HepG2 (cell line): ENCODE results near the gene YEATS4. TPM values are rescaled to one million over a fixed set of nuclear protein-coding genes. Genes with fewer than 3 reads are reported as not detected.

Source experiments
- ATAC-seq: fragments of 200-7000 bp; cut with Tn5 transposase; 3 replicates; pipeline ENCODE4 v1.9.1; 2020; ENCODE audit warnings: mild to moderate bottlenecking, moderate library complexity
- BruUV-seq: library from RNA; stranded (reverse); fragments of 400-500 nt; replicated peaks from 2 replicates; lab custom pipeline; 2021; lab: Mats Ljungman, UMichigan
- CTCF ChIA-PET: fragments of 300-600 bp; formaldehyde crosslinking; extraction: SDS; loops from one replicate; lab custom pipeline; 2021; ENCODE audit warnings: low total read pairs, inconsistent platforms, low intra/inter-chr PET ratio; lab: Yijun Ruan, JAX
- POLR2A ChIA-PET: fragments of 350-600 bp; sonication (Branson Sonifier 250); formaldehyde crosslinking; loops from one replicate; lab custom pipeline; 2020; ENCODE audit warnings: antibody characterized with exemption, inconsistent platforms; lab: Yijun Ruan, JAX
- DNase-seq: peaks from one replicate; pipeline ENCODE4 v3.0.0-alpha.2; 2015; ENCODE audit warnings: low spot score
- FAIRE-seq: peaks from 3 replicates; lab custom pipeline; 2011; peaks lifted over from hg19 to GRCh38; lab: Jason Lieb, UNC
- H2AFZ ChIP-seq: one replicate; pipeline ENCODE4 v1.6.1; 2011; ENCODE audit warnings: low read length, inconsistent platforms
- H3K27ac ChIP-seq: fragments of 300-600 bp; 3 replicates; pipeline ENCODE4 v1.8.0; 2011; ENCODE audit warnings: mixed run types, mild to moderate bottlenecking, mixed read lengths, low read length, inconsistent platforms; ENCODE audit not compliant: insufficient read depth; ENCODE audit errors: extremely low read length
- H3K27me3 ChIP-seq, 2 experiments: fragments of 200-600 bp in 1 of 2; 2 replicates in 1 of 2; 3 replicates in 1 of 2; pipeline versions ENCODE4 v1.6.0 to v1.8.0; 2011; ENCODE audit warnings: low read length in 2 of 2, mild to moderate bottlenecking in 2 of 2, moderate library complexity in 2 of 2, inconsistent platforms in 1 of 2; ENCODE audit not compliant: insufficient read depth in 2 of 2, control insufficient read depth in 1 of 2
- H3K36me3 ChIP-seq, 2 experiments: fragments of 200-600 bp in 1 of 2; replicated peaks in 1 of 2; 2 replicates in 1 of 2; 3 replicates in 1 of 2; pipeline versions ENCODE4 v1.5.1 to v1.8.0; 2011; ENCODE audit warnings: low read length in 2 of 2, inconsistent platforms in 1 of 2; ENCODE audit not compliant: insufficient read depth in 2 of 2, control insufficient read depth in 1 of 2
- H3K4me1 ChIP-seq: 2 replicates; pipeline ENCODE4 v1.5.1; 2012; ENCODE audit warnings: low read length, inconsistent platforms; ENCODE audit not compliant: insufficient read depth
- H3K4me2 ChIP-seq: 2 replicates; pipeline ENCODE4 v1.6.0; 2011; ENCODE audit warnings: low read depth, low read length, inconsistent platforms
- H3K4me3 ChIP-seq, 3 experiments: fragments of 200-600 bp in 1 of 3; sonication (generic), shearing (Covaris generic) in 1 of 3; replicated peaks in 1 of 3; 2 replicates each; pipeline ENCODE4 v1.5.1; 2011 to 2016; ENCODE audit warnings: low read length in 3 of 3, inconsistent platforms in 2 of 3, low read depth in 2 of 3, mild to moderate bottlenecking in 2 of 3, control low read depth in 1 of 3, mixed read lengths in 1 of 3; ENCODE audit not compliant: insufficient read depth in 1 of 3
- H3K79me2 ChIP-seq: one replicate; pipeline ENCODE4 v1.6.1; 2011; ENCODE audit warnings: low read length, inconsistent platforms; ENCODE audit not compliant: insufficient read depth
- H3K9ac ChIP-seq: 2 replicates; pipeline ENCODE4 v1.6.0; 2011; ENCODE audit warnings: mild to moderate bottlenecking, low read depth, low read length, inconsistent platforms; ENCODE audit not compliant: insufficient read depth
- H3K9me3 ChIP-seq: 2 replicates; pipeline ENCODE4 v1.5.1; 2012; ENCODE audit warnings: mild to moderate bottlenecking, low read length
- H4K20me1 ChIP-seq: 2 replicates; pipeline ENCODE4 v1.6.0; 2011; ENCODE audit warnings: inconsistent platforms, mild to moderate bottlenecking, low read length, moderate library complexity; ENCODE audit not compliant: insufficient read depth
- ADNP ChIP-seq: sonication (generic); formaldehyde crosslinking; IDR thresholded peaks from 2 replicates; pipeline ENCODE4 v1.4.0; 2020; ENCODE audit warnings: missing genetic modification reagents
- CHCHD3 ChIP-seq: sonication (generic); formaldehyde crosslinking; IDR thresholded peaks from 2 replicates; pipeline ENCODE4 v1.8.0; 2022; ENCODE audit warnings: mild to moderate bottlenecking, missing genetic modification reagents, moderate library complexity
- EEA1 ChIP-seq: sonication (generic); formaldehyde crosslinking; IDR thresholded peaks from 2 replicates; pipeline ENCODE4 v1.5.1; 2020; ENCODE audit warnings: mild to moderate bottlenecking, missing genetic modification reagents, borderline replicate concordance
- ELF1 ChIP-seq: sonication (generic); formaldehyde crosslinking; IDR thresholded peaks from 2 replicates; pipeline ENCODE4 v1.4.0; 2020; ENCODE audit warnings: missing genetic modification reagents
- KLF6 ChIP-seq: IDR thresholded peaks from 2 replicates; pipeline ENCODE4 v1.8.0; 2016; ENCODE audit warnings: missing biosample characterization, missing genetic modification reagents
- KMT2A ChIP-seq: sonication (generic); formaldehyde crosslinking; IDR thresholded peaks from 2 replicates; pipeline ENCODE4 v1.4.0; 2020; ENCODE audit warnings: missing genetic modification reagents
- KMT2B ChIP-seq: IDR thresholded peaks from 2 replicates; pipeline ENCODE4 v1.6.1; 2016; ENCODE audit warnings: missing genetic modification reagents, missing compliant biosample characterization
- MAFG ChIP-seq: sonication (generic); formaldehyde crosslinking; IDR thresholded peaks from 2 replicates; pipeline ENCODE4 v1.5.1; 2020; ENCODE audit warnings: mild to moderate bottlenecking, missing genetic modification reagents
- RFX1 ChIP-seq: fragments of 450-650 bp; IDR thresholded peaks from 2 replicates; pipeline ENCODE4 v1.6.1; 2017
- SATB2 ChIP-seq: sonication (generic); formaldehyde crosslinking; IDR thresholded peaks from 2 replicates; pipeline ENCODE4 v1.5.0; 2020; ENCODE audit warnings: missing genetic modification reagents
- TBX2 ChIP-seq: sonication (generic); formaldehyde crosslinking; IDR thresholded peaks from 2 replicates; pipeline ENCODE4 v1.5.0; 2020; ENCODE audit warnings: missing genetic modification reagents, mild to moderate bottlenecking, borderline replicate concordance
- ZNF17 ChIP-seq: sonication (generic); formaldehyde crosslinking; IDR thresholded peaks from 2 replicates; pipeline ENCODE4 v1.5.0; 2020; ENCODE audit warnings: mild to moderate bottlenecking, missing genetic modification reagents
- ZNF292 ChIP-seq: sonication (generic); formaldehyde crosslinking; IDR thresholded peaks from 2 replicates; pipeline ENCODE4 v1.8.1; 2022; ENCODE audit warnings: mild to moderate bottlenecking, low read depth, missing genetic modification reagents, borderline replicate concordance
- ZNF543 ChIP-seq: sonication (generic); formaldehyde crosslinking; IDR thresholded peaks from 2 replicates; pipeline ENCODE4 v1.4.0; 2020; ENCODE audit warnings: mild to moderate bottlenecking, missing genetic modification reagents
- ZNF709 ChIP-seq: sonication (generic); formaldehyde crosslinking; IDR thresholded peaks from 2 replicates; pipeline ENCODE4 v1.5.0; 2020; ENCODE audit warnings: mild to moderate bottlenecking, missing genetic modification reagents
- ZNF790 ChIP-seq: sonication (generic); formaldehyde crosslinking; IDR thresholded peaks from 2 replicates; pipeline ENCODE4 v1.8.0; 2022; ENCODE audit warnings: missing genetic modification reagents, mild to moderate bottlenecking, borderline replicate concordance
- ZNF883 ChIP-seq: sonication (generic); formaldehyde crosslinking; IDR thresholded peaks from 2 replicates; pipeline ENCODE4 v1.5.1; 2020; ENCODE audit warnings: mild to moderate bottlenecking, missing genetic modification reagents; ENCODE audit errors: not compliant biosample characterization
- WGBS: methylation state at CpG from one replicate; pipeline ENCODE4 v1.1.6; 2017; ENCODE audit warnings: low lambda C conversion rate; 5-methylcytosine and 5-hydroxymethylcytosine counted together
- in situ Hi-C: cut with HindIII; loops from 2 replicates; pipeline ENCODE4 v1.10.0; 2017; ENCODE audit warnings: low pct_unique_long_range_greater_than_20kb; ENCODE audit not compliant: extremely low pct_ligation_motif_present
- intact Hi-C: fragments of 100-400 bp; cut with micrococcal nuclease; formaldehyde crosslinking; loops from one replicate; pipeline ENCODE4 v1.10.0; 2022; ENCODE audit not compliant: unreplicated experiment
- polyA plus RNA-seq, 8 experiments: library from polyadenylated mRNA; depleted of rRNA in 3 of 8; stranded (reverse) in 7 of 8; unstranded in 1 of 8; fragments of >200 nt; fragmentation: Illumina TruSeq in 4 of 8; extraction: Trizol in 4 of 8; gene quantifications; 2 replicates each; pipeline versions ENCODE4 v1.2.1 to v1.2.3, GENCODE V29; 2011 to 2016; ENCODE audit warnings: low read depth in 4 of 8, missing spikeins in 1 of 8, mixed read lengths in 1 of 8; ENCODE audit not compliant: insufficient read depth in 1 of 8
- total RNA-seq, 5 experiments: library from RNA; depleted of rRNA; stranded (reverse); fragments of >200 nt; fragmentation: Illumina TruSeq; extraction: Trizol; gene quantifications; 2 replicates each; pipeline ENCODE4 v1.2.3, GENCODE V29; 2016; ENCODE audit warnings: low read depth in 1 of 5
- TF ChIP-seq, protein P1 (sequence below): sonication (generic); formaldehyde crosslinking; IDR thresholded peaks from 2 replicates; pipeline ENCODE4 v1.5.1; 2020; ENCODE audit warnings: missing genetic modification reagents, mild to moderate bottlenecking, borderline replicate concordance
- TF ChIP-seq, protein P2 (sequence below): sonication (generic); formaldehyde crosslinking; IDR thresholded peaks from 2 replicates; pipeline ENCODE4 v1.8.0; 2022; ENCODE audit warnings: missing genetic modification reagents, mild to moderate bottlenecking, inconsistent platforms, borderline replicate concordance

Gene YEATS4
- total and polyA plus RNA-seq, 2 of the 13 experiments (the other 11 are each of a cell fraction or from before 2014, with no cell fraction given) = 16.8 to 45.0 TPM

DNA sequence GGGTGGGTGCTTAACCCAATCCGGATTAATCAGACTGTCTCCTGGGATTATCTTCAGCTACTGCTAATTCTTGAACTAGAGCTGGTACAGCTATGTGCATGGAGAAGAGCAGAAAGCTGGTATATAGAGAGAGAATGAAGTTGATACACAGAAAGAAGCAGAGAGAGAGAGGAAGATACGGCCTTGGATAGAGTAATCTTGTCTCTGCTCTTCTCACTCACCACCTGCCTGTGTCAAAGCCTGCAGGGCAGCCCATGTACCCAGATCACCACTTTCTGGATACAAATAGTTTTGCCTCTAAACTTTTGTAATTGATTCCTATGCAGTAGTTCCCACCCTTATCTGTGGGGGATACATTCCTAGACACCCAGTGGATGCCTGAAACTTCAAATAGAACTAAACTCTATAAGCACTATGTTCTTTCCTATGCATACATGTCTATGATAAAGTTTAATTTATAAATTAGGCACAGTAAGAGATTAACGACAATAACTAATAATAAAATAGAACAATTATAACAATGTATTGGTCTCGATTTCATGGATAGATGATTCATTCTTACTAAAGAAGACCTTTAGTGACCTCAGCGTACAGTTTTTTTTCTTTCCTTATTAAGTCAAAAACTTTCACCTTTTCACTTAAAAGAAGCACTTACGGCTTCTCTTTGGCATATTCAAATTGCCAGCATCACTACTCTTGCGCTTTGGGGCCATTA is 45.5 kb downstream of the YEATS4 start:
- FAIRE-seq (no peak), DNase-seq (no peak), ATAC-seq (no peak)
- POLR2A ChIA-PET = no interaction called here
- TF ChIP-seq MAFG (no peak), EEA1 (CRISPR knock-in tag) (no peak), ELF1 (CRISPR knock-in tag) (no peak), RFX1 (no peak), ADNP (CRISPR knock-in tag) (no peak), ZNF883 (CRISPR knock-in tag) (no peak), SATB2 (no peak), TBX2 (CRISPR knock-in tag) (no peak), CHCHD3 (no peak), ZNF543 (CRISPR knock-in tag) (no peak), KMT2B (CRISPR knock-in tag) (no peak), KMT2A (CRISPR knock-in tag) (no peak), ZNF709 (CRISPR knock-in tag) (no peak), ZNF17 (CRISPR knock-in tag) (no peak), ZNF292 (no peak), ZNF790 (CRISPR knock-in tag) (no peak), KLF6 (no peak)
- TF ChIP-seq, protein P1, sequence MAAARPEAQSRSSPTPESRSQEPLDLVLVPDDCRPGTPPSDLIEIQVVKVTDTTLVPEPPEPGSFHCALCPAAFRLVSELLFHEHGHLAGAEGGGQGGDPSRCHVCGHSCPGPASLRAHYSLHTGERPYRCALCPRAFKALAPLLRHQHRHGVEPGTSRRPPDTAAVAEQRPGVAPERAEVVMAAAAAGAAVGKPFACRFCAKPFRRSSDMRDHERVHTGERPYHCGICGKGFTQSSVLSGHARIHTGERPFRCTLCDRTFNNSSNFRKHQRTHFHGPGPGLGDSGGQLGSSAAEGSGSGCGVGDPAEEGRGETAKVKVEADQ = no peak
- TF ChIP-seq, protein P2, sequence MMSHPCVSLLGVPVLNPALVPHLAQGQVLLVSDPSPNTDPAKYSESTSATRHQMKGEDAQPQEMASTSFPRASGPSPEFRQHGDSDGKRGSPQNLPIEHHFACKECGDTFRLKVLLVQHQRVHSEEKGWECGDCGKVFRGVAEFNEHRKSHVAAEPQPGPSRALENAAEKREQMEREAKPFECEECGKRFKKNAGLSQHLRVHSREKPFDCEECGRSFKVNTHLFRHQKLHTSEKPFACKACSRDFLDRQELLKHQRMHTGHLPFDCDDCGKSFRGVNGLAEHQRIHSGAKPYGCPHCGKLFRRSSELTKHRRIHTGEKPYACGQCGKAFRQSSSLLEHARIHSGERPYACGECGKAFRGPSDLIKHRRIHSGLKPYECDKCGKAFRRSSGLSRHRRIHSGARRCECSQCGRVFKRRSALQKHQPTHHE (CRISPR knock-in tag) = no peak
- H3K27ac ChIP-seq = no peak overlapping the region
- CTCF ChIA-PET = no interaction called here
- H3K9me3 ChIP-seq = no peaks in the 10 kb centered on the region
- H3K27me3 ChIP-seq = no peaks in the 10 kb centered on the region
- 92% methylated on average over 7 of the region's 7 CpGs for WGBS
- no TSS peak for BruUV-seq
- in situ Hi-C loops = no loop called here
- H3K36me3 ChIP-seq = no peaks in the 10 kb centered on the region
- no peak overlapping the region for H3K4me3 ChIP-seq
- intact Hi-C loops = no loop called here
- no peak overlapping the region for H3K9ac ChIP-seq
- no peaks in the 10 kb centered on the region for H4K20me1 ChIP-seq
- H3K4me1 ChIP-seq = peaks cover 7% of the 10 kb centered on the region; the same call in 1 of the 2 replicates
- no peak overlapping the region for H2AFZ ChIP-seq
- no peak overlapping the region for H3K4me2 ChIP-seq
- no peaks in the 10 kb centered on the region for H3K79me2 ChIP-seq
